GM19324 (cell line): ENCODE results near the gene GPATCH2.
A peak's percentile ranks its signal among the peaks of the same experiment; 100 is the strongest.

Experiments
- ATAC-seq: cut with Tn5 transposase; IDR thresholded peaks from one replicate; pipeline ENCODE4 v1.9.1; 2021; ENCODE audit warnings: mild to moderate bottlenecking, moderate library complexity; ENCODE audit not compliant: unreplicated experiment, low FRiP score

The GPATCH2 gene

GRCh38 chr1:217630711-217631591 lies at the start of gene GPATCH2, which contains the start of gene SPATA17:
Gene GPATCH2, minus strand, starts transcription at chr1:217631090. Its CDS starts 119 bp downstream, at chr1:217630971.
Gene SPATA17, plus strand, starts transcription at chr1:217631344. Its CDS starts 35 bp downstream, at chr1:217631379.
- peak; percentile 99 for ATAC-seq

GRCh38 chr1:217674028-217674729 lies 43.3 kb upstream of the GPATCH2 start:
- ATAC-seq = no peak

- ATAC-seq = peak; percentile 85
Measured at GRCh38 chr1:217673387-217673786, 42.5 kb upstream of the GPATCH2 start.

GRCh38 chr1:217668351-217668940 lies 37.6 kb upstream of the GPATCH2 start:
- ATAC-seq = no peak

GRCh38 chr1:217661407-217661806 lies 30.5 kb upstream of the GPATCH2 start:
- peak; percentile 75 for ATAC-seq

- ATAC-seq = peak; percentile 74
Measured at GRCh38 chr1:217660353-217661062, 29.6 kb upstream of the GPATCH2 start.

- ATAC-seq = no peak
Measured at GRCh38 chr1:217650674-217651073, 19.8 kb upstream of the GPATCH2 start.

- ATAC-seq = no peak
Measured at GRCh38 chr1:217647791-217648190, 16.9 kb upstream of the GPATCH2 start.

GRCh38 chr1:217642455-217642854 lies 11.6 kb upstream of the GPATCH2 start:
- no peak for ATAC-seq

GRCh38 chr1:217627431-217627830 lies 3.5 kb downstream of the GPATCH2 start:
- no peak for ATAC-seq

GRCh38 chr1:217626321-217626720 lies 4.6 kb downstream of the GPATCH2 start:
- no peak for ATAC-seq

GRCh38 chr1:217622042-217622441 lies 8.8 kb downstream of the GPATCH2 start:
- peak; percentile 42 for ATAC-seq

GRCh38 chr1:217620814-217621213 lies 10.1 kb downstream of the GPATCH2 start:
- peak; percentile 99 for ATAC-seq

- no peak for ATAC-seq
Measured at GRCh38 chr1:217617126-217617525, 13.8 kb downstream of the GPATCH2 start.

- no peak for ATAC-seq
Measured at GRCh38 chr1:217614200-217614712, 16.6 kb downstream of the GPATCH2 start.

- no peak for ATAC-seq
Measured at GRCh38 chr1:217605390-217605789, 25.5 kb downstream of the GPATCH2 start.

GRCh38 chr1:217602380-217602779 lies 28.5 kb downstream of the GPATCH2 start:
- no peak for ATAC-seq

GRCh38 chr1:217599154-217599553 lies 31.7 kb downstream of the GPATCH2 start:
- ATAC-seq = no peak

GRCh38 chr1:217590598-217590997 lies 40.3 kb downstream of the GPATCH2 start:
- ATAC-seq = no peak

GRCh38 chr1:217586586-217586985 lies 44.3 kb downstream of the GPATCH2 start:
- no peak for ATAC-seq
